DND-41 (cell line): Measurements from ENCODE around the gene GTF2IRD1.

Experiments
- CTCF ChIP-seq: IDR thresholded peaks from 2 replicates; pipeline ENCODE4 v1.5.1; 2012; ENCODE audit warnings: borderline replicate concordance, low read length, moderate library complexity, mild to moderate bottlenecking; ENCODE audit not compliant: poor library complexity, severe bottlenecking; ENCODE audit errors: extremely low read depth
- EZH2 ChIP-seq: IDR thresholded peaks from 3 replicates; pipeline ENCODE4 v1.6.1; 2012; ENCODE audit warnings: borderline replicate concordance, low read depth, mild to moderate bottlenecking, moderate library complexity, low read length, inconsistent platforms; ENCODE audit not compliant: severe bottlenecking

- TF ChIP-seq CTCF (no peak), EZH2 (no peak)
Measured at GRCh38 chr7:74633451-74633921, 179.8 kb downstream of the GTF2IRD1 start.
